ENCODE data around the gene SLC15A1. TPM values are rescaled to one million over a fixed set of nuclear protein-coding genes. Genes with fewer than 3 reads are reported as not detected.

SLC15A1 gene
- total RNA-seq, 1 experiment from 2014 or later: 2.6 TPM

DNA sequence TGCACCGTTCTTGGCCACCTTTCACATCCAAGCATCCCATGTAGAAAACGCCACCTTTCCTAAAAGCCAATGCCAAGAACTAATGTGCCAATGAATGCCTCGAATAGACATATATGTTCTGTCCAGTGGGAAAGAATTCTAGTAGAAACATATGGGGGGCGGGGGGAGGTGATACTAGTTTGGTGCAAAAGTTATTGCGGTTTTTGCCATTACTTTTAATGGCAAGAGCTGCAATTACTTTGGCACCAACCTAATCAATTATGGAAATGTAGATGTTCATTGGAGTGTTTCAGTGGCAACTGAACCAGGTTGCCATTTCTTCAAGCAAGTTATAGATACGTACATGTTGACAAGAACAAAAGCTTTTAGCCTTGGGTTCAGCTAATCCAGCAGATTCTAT lies 34.6 kb downstream of the SLC15A1 start:
- no peak for ATAC-seq
- H3K9me3 ChIP-seq (ENCODE audit: control insufficient read depth in 1 of 2, insufficient read depth in 1 of 2, low read depth in 1 of 2, low read length in 2 of 2): no peaks in the 10 kb centered on the region
- CTCF ChIA-PET: no interaction called here
- no TSS peak for BruUV-seq (replicated peaks)
- H3K9ac ChIP-seq (ENCODE audit: low read length): no peak overlapping the region
- POLR2A ChIA-PET: no interaction called here
- H3K4me2 ChIP-seq (ENCODE audit: low read length): no peak overlapping the region
- no peak overlapping the region for H3K27ac ChIP-seq (ENCODE audit: low read depth, low read length)
- no peaks in the 10 kb centered on the region for H3K79me2 ChIP-seq (ENCODE audit: insufficient read depth, low read length)
- H4K20me1 ChIP-seq (ENCODE audit: insufficient read depth): no peaks in the 10 kb centered on the region
- intact Hi-C loops (cut with micrococcal nuclease): no loop called here
- peaks cover 0 to 9% of the 10 kb centered on the region in 2 experiments; a peak in 1 of 4 replicates for H3K4me1 ChIP-seq (ENCODE audit: control insufficient read depth in 1 of 2, insufficient read depth in 2 of 2, low read length in 2 of 2)
- H3K9me2 ChIP-seq (ENCODE audit: insufficient read depth): no peaks in the 10 kb centered on the region
- H3K4me3 ChIP-seq (replicated peaks in 1 of 2; ENCODE audit: low read depth in 1 of 2, low read length in 2 of 2): no peak overlapping the region
- H3K36me3 ChIP-seq (ENCODE audit: control insufficient read depth in 1 of 2, insufficient read depth in 2 of 2, low read length in 2 of 2): no peaks in the 10 kb centered on the region
- H3K27me3 ChIP-seq (ENCODE audit: insufficient read depth, low read length): no peaks in the 10 kb centered on the region
- no peak overlapping the region for H2AFZ ChIP-seq (ENCODE audit: low read depth, low read length, poor library complexity, severe bottlenecking)
- RAD21 ChIA-PET (ENCODE audit: low non-redundant PET in 1 of 2, low total read pairs in 2 of 2, uncharacterized antibody in 2 of 2, unreplicated experiment in 2 of 2): no interaction called here
- TF ChIP-seq, protein P1, sequence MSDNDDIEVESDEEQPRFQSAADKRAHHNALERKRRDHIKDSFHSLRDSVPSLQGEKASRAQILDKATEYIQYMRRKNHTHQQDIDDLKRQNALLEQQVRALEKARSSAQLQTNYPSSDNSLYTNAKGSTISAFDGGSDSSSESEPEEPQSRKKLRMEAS (IDR thresholded peaks at IDR 0.05): no peak
- TF ChIP-seq FOSL1 (IDR thresholded peaks at IDR 0.05; ENCODE audit: low read depth): no peak
- TF ChIP-seq CEBPB (IDR thresholded peaks at IDR 0.05; ENCODE audit: low read depth): no peak
- TF ChIP-seq, protein P2, sequence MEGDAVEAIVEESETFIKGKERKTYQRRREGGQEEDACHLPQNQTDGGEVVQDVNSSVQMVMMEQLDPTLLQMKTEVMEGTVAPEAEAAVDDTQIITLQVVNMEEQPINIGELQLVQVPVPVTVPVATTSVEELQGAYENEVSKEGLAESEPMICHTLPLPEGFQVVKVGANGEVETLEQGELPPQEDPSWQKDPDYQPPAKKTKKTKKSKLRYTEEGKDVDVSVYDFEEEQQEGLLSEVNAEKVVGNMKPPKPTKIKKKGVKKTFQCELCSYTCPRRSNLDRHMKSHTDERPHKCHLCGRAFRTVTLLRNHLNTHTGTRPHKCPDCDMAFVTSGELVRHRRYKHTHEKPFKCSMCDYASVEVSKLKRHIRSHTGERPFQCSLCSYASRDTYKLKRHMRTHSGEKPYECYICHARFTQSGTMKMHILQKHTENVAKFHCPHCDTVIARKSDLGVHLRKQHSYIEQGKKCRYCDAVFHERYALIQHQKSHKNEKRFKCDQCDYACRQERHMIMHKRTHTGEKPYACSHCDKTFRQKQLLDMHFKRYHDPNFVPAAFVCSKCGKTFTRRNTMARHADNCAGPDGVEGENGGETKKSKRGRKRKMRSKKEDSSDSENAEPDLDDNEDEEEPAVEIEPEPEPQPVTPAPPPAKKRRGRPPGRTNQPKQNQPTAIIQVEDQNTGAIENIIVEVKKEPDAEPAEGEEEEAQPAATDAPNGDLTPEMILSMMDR (IDR thresholded peaks at IDR 0.05 in 2 of 3, conservative IDR thresholded peaks at IDR 0.05 in 1 of 3; ENCODE audit: borderline replicate concordance in 1 of 3, insufficient read depth in 1 of 3, low read depth in 2 of 3, low read length in 2 of 3): no peak
- TF ChIP-seq SRF (IDR thresholded peaks at IDR 0.05; ENCODE audit: low read depth): no peak
- no peak for TF ChIP-seq EZH2phosphoT487 (IDR thresholded peaks at IDR 0.05; ENCODE audit: borderline replicate concordance)
- TF ChIP-seq RAD21 (IDR thresholded peaks at IDR 0.05; ENCODE audit: low read depth): no peak
- TF ChIP-seq, protein P3, sequence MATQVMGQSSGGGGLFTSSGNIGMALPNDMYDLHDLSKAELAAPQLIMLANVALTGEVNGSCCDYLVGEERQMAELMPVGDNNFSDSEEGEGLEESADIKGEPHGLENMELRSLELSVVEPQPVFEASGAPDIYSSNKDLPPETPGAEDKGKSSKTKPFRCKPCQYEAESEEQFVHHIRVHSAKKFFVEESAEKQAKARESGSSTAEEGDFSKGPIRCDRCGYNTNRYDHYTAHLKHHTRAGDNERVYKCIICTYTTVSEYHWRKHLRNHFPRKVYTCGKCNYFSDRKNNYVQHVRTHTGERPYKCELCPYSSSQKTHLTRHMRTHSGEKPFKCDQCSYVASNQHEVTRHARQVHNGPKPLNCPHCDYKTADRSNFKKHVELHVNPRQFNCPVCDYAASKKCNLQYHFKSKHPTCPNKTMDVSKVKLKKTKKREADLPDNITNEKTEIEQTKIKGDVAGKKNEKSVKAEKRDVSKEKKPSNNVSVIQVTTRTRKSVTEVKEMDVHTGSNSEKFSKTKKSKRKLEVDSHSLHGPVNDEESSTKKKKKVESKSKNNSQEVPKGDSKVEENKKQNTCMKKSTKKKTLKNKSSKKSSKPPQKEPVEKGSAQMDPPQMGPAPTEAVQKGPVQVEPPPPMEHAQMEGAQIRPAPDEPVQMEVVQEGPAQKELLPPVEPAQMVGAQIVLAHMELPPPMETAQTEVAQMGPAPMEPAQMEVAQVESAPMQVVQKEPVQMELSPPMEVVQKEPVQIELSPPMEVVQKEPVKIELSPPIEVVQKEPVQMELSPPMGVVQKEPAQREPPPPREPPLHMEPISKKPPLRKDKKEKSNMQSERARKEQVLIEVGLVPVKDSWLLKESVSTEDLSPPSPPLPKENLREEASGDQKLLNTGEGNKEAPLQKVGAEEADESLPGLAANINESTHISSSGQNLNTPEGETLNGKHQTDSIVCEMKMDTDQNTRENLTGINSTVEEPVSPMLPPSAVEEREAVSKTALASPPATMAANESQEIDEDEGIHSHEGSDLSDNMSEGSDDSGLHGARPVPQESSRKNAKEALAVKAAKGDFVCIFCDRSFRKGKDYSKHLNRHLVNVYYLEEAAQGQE (IDR thresholded peaks at IDR 0.05; ENCODE audit: low read depth): no peak
- TF ChIP-seq JUND (IDR thresholded peaks at IDR 0.05): no peak
- no peak for DNase-seq (ENCODE audit: low read depth, low spot score)

Data from HCT116 (cell line).